CD14-positive monocyte (primary cell): ENCODE results near the gene ATP2C2. TPM values are rescaled to one million over a fixed set of nuclear protein-coding genes. Genes with fewer than 3 reads are reported as not detected.
"Not testable (repeated sequence)": the region's sequence is repeated elsewhere in the genome, so short reads cannot be mapped to it uniquely, and the experiment has no call there.

Experiments
- DNase-seq, 3 donors: peaks; one replicate each; pipeline ENCODE4 v3.0.0-alpha.2; 2011 to 2022
- H2AFZ ChIP-seq: 2 replicates; pipeline ENCODE4 v1.6.0; 2012; ENCODE audit warnings: mild to moderate bottlenecking, low read depth, low read length, inconsistent platforms; ENCODE audit not compliant: insufficient read depth, poor library complexity, severe bottlenecking
- H3K27ac ChIP-seq, 2 donors: 1 replicate in 1 of 2; 2 replicates in 1 of 2; pipeline ENCODE4 v1.5.1; 2012 to 2013; ENCODE audit warnings: low read length in 2 of 2, control low read depth in 1 of 2, inconsistent platforms in 1 of 2, low read depth in 1 of 2, mild to moderate bottlenecking in 1 of 2
- H3K27me3 ChIP-seq, 2 donors: one replicate each; pipeline versions ENCODE4 v1.6.0 to v1.6.1; 2011 to 2013; ENCODE audit warnings: low read length in 2 of 2; ENCODE audit not compliant: control insufficient read depth in 2 of 2, insufficient read depth in 2 of 2
- H3K36me3 ChIP-seq, 2 donors: replicated peaks in 1 of 2; 1 replicate in 1 of 2; 2 replicates in 1 of 2; pipeline versions ENCODE4 v1.5.1 to v1.6.1; 2012 to 2013; ENCODE audit warnings: low read length in 2 of 2, control low read depth in 1 of 2, inconsistent platforms in 1 of 2, mild to moderate bottlenecking in 1 of 2; ENCODE audit not compliant: insufficient read depth in 2 of 2, control insufficient read depth in 1 of 2
- H3K4me1 ChIP-seq, 2 donors: 1 replicate in 1 of 2; 2 replicates in 1 of 2; pipeline versions ENCODE4 v1.5.1 to v1.6.1; 2012 to 2013; ENCODE audit warnings: low read length in 2 of 2, control low read depth in 1 of 2, inconsistent platforms in 1 of 2, mild to moderate bottlenecking in 1 of 2, moderate library complexity in 1 of 2; ENCODE audit not compliant: insufficient read depth in 2 of 2, control insufficient read depth in 1 of 2
- H3K4me2 ChIP-seq: replicated peaks from 2 replicates; pipeline ENCODE3; 2012; ENCODE audit warnings: low read length, moderate library complexity, mild to moderate bottlenecking; ENCODE audit not compliant: poor library complexity, severe bottlenecking; ENCODE audit errors: extremely low read depth
- H3K4me3 ChIP-seq, 3 experiments: fragments of 200-600 bp in 1 of 3; sonication (generic) in 1 of 3; replicated peaks in 1 of 3; 1 replicate in 2 of 3; 2 replicates in 1 of 3; pipeline ENCODE4 v1.5.1; 2011 to 2013; ENCODE audit warnings: low read length in 3 of 3, mild to moderate bottlenecking in 3 of 3, control low read depth in 2 of 3, low read depth in 2 of 3, inconsistent platforms in 1 of 3, moderate library complexity in 1 of 3
- H3K79me2 ChIP-seq: 2 replicates; pipeline ENCODE4 v1.6.0; 2012; ENCODE audit warnings: mild to moderate bottlenecking, control low read depth, inconsistent platforms, low read length, moderate library complexity; ENCODE audit not compliant: insufficient read depth
- H3K9ac ChIP-seq: 2 replicates; pipeline ENCODE4 v1.6.0; 2017; ENCODE audit warnings: low read length, mild to moderate bottlenecking; ENCODE audit not compliant: insufficient read depth, poor library complexity, severe bottlenecking
- H3K9me3 ChIP-seq, 2 donors: replicated peaks in 1 of 2; 1 replicate in 1 of 2; 2 replicates in 1 of 2; pipeline versions ENCODE4 v1.5.1 to v1.6.1; 2012 to 2013; ENCODE audit warnings: low read length in 2 of 2, control low read depth in 1 of 2; ENCODE audit not compliant: control insufficient read depth in 1 of 2, insufficient read depth in 1 of 2
- H4K20me1 ChIP-seq: 2 replicates; pipeline ENCODE4 v1.6.0; 2012; ENCODE audit warnings: mild to moderate bottlenecking, low read length, control low read depth, moderate library complexity; ENCODE audit not compliant: insufficient read depth
- H3K27ac Mint-ChIP-seq, 7 donors: one replicate each; pipeline ENCODE4 v1.8.0; 2020; ENCODE audit warnings: mild to moderate bottlenecking in 7 of 7, mixed read lengths in 7 of 7, moderate library complexity in 6 of 7, inconsistent platforms in 2 of 7
- H3K27me3 Mint-ChIP-seq, 3 donors: one replicate each; pipeline ENCODE4 v1.8.0; 2021 to 2022; ENCODE audit warnings: low read depth in 3 of 3, mild to moderate bottlenecking in 3 of 3, mixed read lengths in 3 of 3, moderate library complexity in 3 of 3, inconsistent platforms in 1 of 3
- H3K36me3 Mint-ChIP-seq, 2 donors: one replicate each; pipeline ENCODE4 v1.8.0; 2020; ENCODE audit warnings: mixed read lengths in 2 of 2, inconsistent platforms in 1 of 2, mild to moderate bottlenecking in 1 of 2
- H3K4me1 Mint-ChIP-seq: one replicate; pipeline ENCODE4 v1.8.0; 2020; ENCODE audit warnings: mild to moderate bottlenecking, mixed read lengths
- H3K4me3 Mint-ChIP-seq, 2 donors: one replicate each; pipeline ENCODE4 v1.8.0; 2020; ENCODE audit warnings: mild to moderate bottlenecking in 2 of 2, mixed read lengths in 2 of 2, moderate library complexity in 1 of 2
- H3K9me3 Mint-ChIP-seq, 7 donors: one replicate each; pipeline ENCODE4 v1.8.0; 2020 to 2022; ENCODE audit warnings: mixed read lengths in 7 of 7, mild to moderate bottlenecking in 6 of 7, moderate library complexity in 6 of 7, inconsistent platforms in 2 of 7
- CTCF ChIP-seq: fragments of 200-600 bp; IDR thresholded peaks from one replicate; pipeline ENCODE4 v1.8.0; 2022; ENCODE audit warnings: antibody characterized with exemption, mild to moderate bottlenecking
- WGBS: methylation state at CpG from one replicate; pipeline ENCODE4 v1.1.5; 2013; ENCODE audit warnings: missing lambda C conversion rate; ENCODE audit not compliant: insufficient coverage; 5-methylcytosine and 5-hydroxymethylcytosine counted together
- intact Hi-C, 2 donors: fragments of 100-400 bp; cut with micrococcal nuclease; formaldehyde crosslinking; loops; one replicate each; pipeline versions ENCODE4 v1.15.0 to v1.15.1; 2023
- polyA plus RNA-seq, 3 donors: library from polyadenylated mRNA; depleted of rRNA in 1 of 3; unstranded in 2 of 3; stranded (reverse) in 1 of 3; fragments of 300-500 nt in 2 of 3; fragments of >200 nt in 1 of 3; fragmentation: Illumina TruSeq in 2 of 3; gene quantifications; 1 replicate in 2 of 3; 2 replicates in 1 of 3; pipeline ENCODE4 v1.2.3, GENCODE V29; 2012 to 2021

ATP2C2 gene
- polyA plus RNA-seq, 3 donors = 0.05 TPM; not detected in 2

GRCh38 chr16:84398701-84399100, 30.4 kb downstream of the ATP2C2 start:
- Histone ChIP-seq H3K27ac (no peak overlapping the region), H3K79me2 (no peaks in the 10 kb centered on the region), H2AFZ (no peak overlapping the region), H3K4me1 (peaks cover 9 to 17% of the 10 kb centered on the region in 2 donors), H3K36me3 (no peaks in the 10 kb centered on the region), H3K4me3 (no peak overlapping the region), H3K4me2 (no peak overlapping the region), H3K9ac (no peak overlapping the region), H4K20me1 (no peaks in the 10 kb centered on the region), H3K27me3 (peaks cover 0 to 4% of the 10 kb centered on the region in 2 donors), H3K9me3 (no peaks in the 10 kb centered on the region)
- Mint-ChIP-seq H3K36me3 (no peaks in the 10 kb centered on the region), H3K4me1 (peaks cover 7% of the 10 kb centered on the region), H3K27ac (no peak overlapping the region), H3K4me3 (no peak overlapping the region), H3K9me3 (peaks cover 0 to 8% (median 2%) of the 10 kb centered on the region in 7 donors), H3K27me3 (peaks cover 14 to 34% (median 15%) of the 10 kb centered on the region in 3 donors)
- DNase-seq = no peak
- TF ChIP-seq CTCF = no peak
- WGBS = 86% methylated on average over 9 of the region's 10 CpGs
- intact Hi-C loops = no loop called here

GRCh38 chr16:84399912-84400311, 31.6 kb downstream of the ATP2C2 start:
- H3K4me1 ChIP-seq = peaks cover 9 to 17% of the 10 kb centered on the region in 2 donors
- H3K9ac ChIP-seq, H3K4me3 Mint-ChIP-seq, H3K27me3 ChIP-seq, H3K9me3 Mint-ChIP-seq, H3K27ac ChIP-seq, intact Hi-C loops, H3K4me3 ChIP-seq, H2AFZ ChIP-seq, H3K27ac Mint-ChIP-seq, H3K36me3 Mint-ChIP-seq, H3K36me3 ChIP-seq, H3K9me3 ChIP-seq, H3K4me1 Mint-ChIP-seq, H4K20me1 ChIP-seq, H3K4me2 ChIP-seq, H3K79me2 ChIP-seq, DNase-seq: not testable (repeated sequence)
- peaks cover 7 to 37% (median 16%) of the 10 kb centered on the region in 3 donors for H3K27me3 Mint-ChIP-seq
- WGBS = no CpG with 5 or more reads among the region's 2 CpGs

- H3K4me1 Mint-ChIP-seq, H3K79me2 ChIP-seq, H3K36me3 ChIP-seq, intact Hi-C loops, H3K9me3 Mint-ChIP-seq, H3K9ac ChIP-seq, H3K27me3 ChIP-seq, H3K4me1 ChIP-seq, H3K4me3 ChIP-seq, H2AFZ ChIP-seq, H3K4me2 ChIP-seq, H3K36me3 Mint-ChIP-seq, H3K27ac Mint-ChIP-seq, H3K9me3 ChIP-seq, H3K27ac ChIP-seq, DNase-seq, H4K20me1 ChIP-seq: not testable (repeated sequence)
- Mint-ChIP-seq H3K27me3 (peaks cover 20 to 50% (median 34%) of the 10 kb centered on the region in 3 donors), H3K4me3 (peak overlapping the region in 1 of 2 donors; percentile 55)
- WGBS = 100% methylated on average over 4 of the region's 5 CpGs
These were observed 35.1 kb downstream of the ATP2C2 start for GRCh38 chr16:84403435-84403834.
